Gastroesophageal sphincter (tissue), 3 donors: ENCODE measurements around the gene CCN5.

ENCODE experiments used
- POLR2A ChIP-seq, 2 donors: fragments of 450-650 bp; IDR thresholded peaks; one replicate each; pipeline ENCODE4 v1.6.1; 2017; ENCODE audit warnings: antibody characterized with exemption in 2 of 2, mild to moderate bottlenecking in 2 of 2, moderate library complexity in 1 of 2
- TF ChIP-seq, protein P1 (sequence below), 4 experiments: fragments of 200-600 bp in 2 of 4; fragments of 450-650 bp in 2 of 4; sonication (generic) in 1 of 4; IDR thresholded peaks; one replicate each; pipeline ENCODE4 v1.5.1; 2017 to 2019; ENCODE audit warnings: antibody characterized with exemption in 4 of 4, mild to moderate bottlenecking in 2 of 4, moderate library complexity in 2 of 4

DNA sequence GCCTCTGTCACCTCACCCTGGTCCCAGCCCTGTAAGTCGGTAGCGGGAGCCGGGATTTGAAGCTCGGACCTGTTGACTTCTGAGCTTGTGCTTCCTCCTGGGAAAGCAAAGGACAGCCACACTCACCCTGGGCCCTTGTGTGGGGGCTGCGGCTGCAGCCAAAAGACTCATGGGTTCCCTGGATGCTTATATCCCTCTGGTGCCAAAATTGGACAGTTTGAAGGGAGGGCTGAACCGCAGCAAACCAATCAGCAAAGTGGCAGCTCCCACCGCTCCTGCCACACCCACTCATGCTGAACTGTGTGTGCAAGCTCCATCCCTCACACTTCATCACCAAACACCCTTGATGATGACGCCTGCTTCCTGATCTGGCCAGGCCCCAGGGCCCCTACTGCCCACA lies 3.9 kb upstream of the CCN5 start:
- no peak for TF ChIP-seq POLR2A (IDR thresholded peaks at IDR 0.05)
- TF ChIP-seq, protein P1, sequence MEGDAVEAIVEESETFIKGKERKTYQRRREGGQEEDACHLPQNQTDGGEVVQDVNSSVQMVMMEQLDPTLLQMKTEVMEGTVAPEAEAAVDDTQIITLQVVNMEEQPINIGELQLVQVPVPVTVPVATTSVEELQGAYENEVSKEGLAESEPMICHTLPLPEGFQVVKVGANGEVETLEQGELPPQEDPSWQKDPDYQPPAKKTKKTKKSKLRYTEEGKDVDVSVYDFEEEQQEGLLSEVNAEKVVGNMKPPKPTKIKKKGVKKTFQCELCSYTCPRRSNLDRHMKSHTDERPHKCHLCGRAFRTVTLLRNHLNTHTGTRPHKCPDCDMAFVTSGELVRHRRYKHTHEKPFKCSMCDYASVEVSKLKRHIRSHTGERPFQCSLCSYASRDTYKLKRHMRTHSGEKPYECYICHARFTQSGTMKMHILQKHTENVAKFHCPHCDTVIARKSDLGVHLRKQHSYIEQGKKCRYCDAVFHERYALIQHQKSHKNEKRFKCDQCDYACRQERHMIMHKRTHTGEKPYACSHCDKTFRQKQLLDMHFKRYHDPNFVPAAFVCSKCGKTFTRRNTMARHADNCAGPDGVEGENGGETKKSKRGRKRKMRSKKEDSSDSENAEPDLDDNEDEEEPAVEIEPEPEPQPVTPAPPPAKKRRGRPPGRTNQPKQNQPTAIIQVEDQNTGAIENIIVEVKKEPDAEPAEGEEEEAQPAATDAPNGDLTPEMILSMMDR (IDR thresholded peaks at IDR 0.05) = no peak
